Sigmoid colon (tissue), 4 donors: ENCODE data around the gene MUC6.

Source experiments
- CTCF ChIP-seq, 4 experiments: fragments of 450-650 bp in 3 of 4; fragments of 200-600 bp in 1 of 4; IDR thresholded peaks; one replicate each; pipeline ENCODE4 v1.5.1; 2016 to 2019; ENCODE audit warnings: antibody characterized with exemption in 4 of 4, mild to moderate bottlenecking in 3 of 4, moderate library complexity in 2 of 4
- POLR2A ChIP-seq, 2 donors: fragments of 450-650 bp; IDR thresholded peaks; one replicate each; pipeline ENCODE4 v1.6.1; 2016; ENCODE audit warnings: antibody characterized with exemption in 2 of 2, mild to moderate bottlenecking in 2 of 2, moderate library complexity in 2 of 2
- POLR2AphosphoS5 ChIP-seq, 4 donors: sonication (generic); formaldehyde crosslinking; IDR thresholded peaks; one replicate each; pipeline ENCODE4 v1.6.1; 2017; ENCODE audit warnings: antibody characterized with exemption in 4 of 4

GRCh38 chr11:1075341-1075911, 38.9 kb upstream of the MUC6 start:
- no peak for TF ChIP-seq CTCF (IDR thresholded peaks at IDR 0.05)
- TF ChIP-seq POLR2AphosphoS5 (IDR thresholded peaks at IDR 0.05): no peak
- TF ChIP-seq POLR2A (IDR thresholded peaks at IDR 0.05): no peak
